GM08714 (cell line): ENCODE results near the gene FICD.

Experiments used
- H3K4me3 ChIP-seq: fragments of 200-500 bp; sonication (Bioruptor generic); 2 replicates; pipeline ENCODE4 v1.5.1; 2014; ENCODE audit warnings: mild to moderate bottlenecking, low read length, inconsistent platforms
- ZNF274 ChIP-seq: IDR thresholded peaks from 2 replicates; pipeline ENCODE4 v1.6.1; 2012; ENCODE audit warnings: mild to moderate bottlenecking, low read depth, low read length

FICD gene

DNA sequence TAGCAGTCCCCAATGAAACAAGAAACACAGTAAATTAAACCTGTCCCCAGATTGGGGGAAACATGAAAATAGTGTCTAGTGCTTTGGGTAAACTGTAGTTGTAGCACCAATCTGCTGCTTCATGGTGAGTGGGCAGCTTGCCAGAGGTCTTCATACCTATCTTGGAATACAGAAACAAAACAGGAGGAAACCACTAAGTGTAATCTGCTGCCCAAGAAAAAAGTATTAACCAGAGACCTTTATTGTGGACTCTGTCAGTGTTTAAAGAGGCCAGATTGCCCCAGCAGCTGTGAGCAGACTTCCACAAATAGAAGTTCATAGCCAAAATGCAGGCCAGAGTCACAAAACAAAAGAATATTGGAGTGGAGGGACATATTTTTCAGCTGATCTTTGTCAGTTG is 49.6 kb downstream of the FICD start:
- no peak overlapping the region; the same call in 1 of the 2 replicates for H3K4me3 ChIP-seq
- TF ChIP-seq ZNF274, result no peak

DNA sequence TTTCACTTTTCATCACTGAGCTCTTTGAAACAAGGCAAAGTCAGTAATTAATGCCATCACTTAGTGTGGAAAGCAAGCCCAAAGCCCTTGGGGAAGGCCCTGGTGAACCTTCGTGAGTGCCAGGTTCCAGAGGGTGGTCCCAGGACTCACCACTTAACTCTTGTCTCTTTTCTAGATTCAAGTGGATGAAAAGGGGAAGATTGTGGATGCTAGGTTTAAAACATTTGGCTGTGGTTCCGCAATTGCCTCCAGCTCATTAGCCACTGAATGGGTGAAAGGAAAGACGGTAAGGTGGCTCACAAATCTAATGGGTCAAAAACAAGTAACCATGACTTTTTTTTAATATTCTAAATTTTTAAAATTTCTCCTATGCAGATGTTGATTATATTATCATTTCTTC is 50.1 kb downstream of the FICD start:
- H3K4me3 ChIP-seq, result no peak overlapping the region; the same call in 1 of the 2 replicates

DNA sequence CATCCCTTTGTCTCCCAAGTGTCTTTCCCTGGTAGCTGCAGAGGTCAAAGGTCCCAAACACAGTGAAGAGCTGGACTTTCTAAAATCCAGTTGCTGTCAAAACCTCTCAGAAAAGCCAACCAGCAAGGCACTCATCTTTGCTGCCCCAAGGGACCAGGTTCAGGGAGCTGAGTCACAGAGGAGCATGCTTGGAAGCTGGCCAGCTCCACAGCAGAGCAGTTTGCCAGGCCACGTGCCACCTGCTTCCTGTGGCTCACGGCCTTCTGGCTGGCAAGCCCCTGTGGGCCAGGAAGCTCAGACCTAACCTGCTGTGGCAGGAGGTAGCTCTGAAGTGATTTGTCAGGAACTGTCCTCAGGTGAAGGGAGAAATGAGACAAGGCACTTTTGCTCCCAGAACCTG is 50.9 kb downstream of the FICD start:
- no peak overlapping the region for H3K4me3 ChIP-seq
- TF ChIP-seq ZNF274, result no peak

More for the DNA sequence above, 50.1 kb downstream of the FICD start:
- no peak for TF ChIP-seq ZNF274

DNA sequence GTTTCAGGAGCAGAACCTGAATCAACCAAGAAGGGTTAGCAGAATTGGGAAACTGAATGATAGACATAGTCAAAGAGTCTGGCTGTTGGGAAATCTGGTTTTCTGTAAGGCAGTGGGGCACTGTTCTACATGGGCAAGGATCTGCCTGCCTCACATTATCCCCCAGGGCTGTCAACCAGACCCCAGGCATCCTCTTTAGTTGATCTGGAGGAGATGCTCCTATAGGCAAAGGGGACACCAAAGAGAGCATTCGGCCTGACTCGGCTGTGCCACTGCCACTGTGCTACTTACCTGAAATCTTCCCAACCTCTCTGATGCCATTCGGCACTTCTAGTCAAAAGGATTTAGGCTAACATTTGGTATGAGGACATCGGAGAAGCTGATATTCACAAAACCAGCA is 51.4 kb downstream of the FICD start:
- H3K4me3 ChIP-seq, result no peak overlapping the region
- no peak for TF ChIP-seq ZNF274

DNA sequence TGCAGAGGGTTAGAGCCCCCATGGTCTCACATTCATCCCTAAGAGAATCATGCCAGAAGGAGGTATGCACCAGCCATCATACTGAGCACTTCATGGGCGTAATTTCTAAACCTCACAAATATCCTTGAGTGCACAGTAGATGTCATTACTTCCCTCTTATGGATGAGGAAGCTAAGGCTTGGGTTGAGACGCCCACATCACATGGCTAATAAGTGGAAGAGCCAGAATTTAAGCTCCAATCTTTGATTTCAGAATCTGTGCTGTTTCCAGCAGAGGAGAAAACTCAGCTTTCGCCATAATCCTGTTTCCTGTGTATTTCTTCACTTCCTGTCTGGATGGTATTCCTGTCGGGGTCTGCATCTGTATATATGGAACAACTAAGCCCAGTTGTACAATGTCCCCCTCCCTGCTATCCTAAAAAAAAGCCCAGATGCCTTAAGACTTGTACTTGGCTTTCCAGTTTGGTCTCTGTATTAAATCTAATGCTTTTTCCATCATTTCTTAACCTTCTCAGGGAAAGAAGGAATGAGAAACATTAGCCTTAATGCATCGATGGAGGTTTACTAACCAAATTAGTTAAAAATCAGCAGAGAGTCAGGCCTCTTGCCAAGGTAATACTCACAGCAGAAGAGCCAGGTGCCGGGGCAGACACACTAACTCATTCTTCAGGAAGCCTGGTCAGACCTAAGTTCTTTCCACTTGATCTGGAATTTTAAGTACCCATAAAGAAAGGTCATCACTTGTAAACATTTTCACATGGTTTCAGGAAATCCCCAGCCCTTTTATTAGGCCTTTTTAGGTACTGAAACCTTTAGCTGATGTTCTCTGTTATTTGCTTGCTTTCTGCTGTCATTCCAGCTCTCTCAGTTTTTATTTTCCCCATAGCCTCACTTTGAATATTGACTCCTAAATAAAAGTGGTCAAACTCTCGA is 52.6 kb downstream of the FICD start:
- TF ChIP-seq ZNF274, result no peak

DNA sequence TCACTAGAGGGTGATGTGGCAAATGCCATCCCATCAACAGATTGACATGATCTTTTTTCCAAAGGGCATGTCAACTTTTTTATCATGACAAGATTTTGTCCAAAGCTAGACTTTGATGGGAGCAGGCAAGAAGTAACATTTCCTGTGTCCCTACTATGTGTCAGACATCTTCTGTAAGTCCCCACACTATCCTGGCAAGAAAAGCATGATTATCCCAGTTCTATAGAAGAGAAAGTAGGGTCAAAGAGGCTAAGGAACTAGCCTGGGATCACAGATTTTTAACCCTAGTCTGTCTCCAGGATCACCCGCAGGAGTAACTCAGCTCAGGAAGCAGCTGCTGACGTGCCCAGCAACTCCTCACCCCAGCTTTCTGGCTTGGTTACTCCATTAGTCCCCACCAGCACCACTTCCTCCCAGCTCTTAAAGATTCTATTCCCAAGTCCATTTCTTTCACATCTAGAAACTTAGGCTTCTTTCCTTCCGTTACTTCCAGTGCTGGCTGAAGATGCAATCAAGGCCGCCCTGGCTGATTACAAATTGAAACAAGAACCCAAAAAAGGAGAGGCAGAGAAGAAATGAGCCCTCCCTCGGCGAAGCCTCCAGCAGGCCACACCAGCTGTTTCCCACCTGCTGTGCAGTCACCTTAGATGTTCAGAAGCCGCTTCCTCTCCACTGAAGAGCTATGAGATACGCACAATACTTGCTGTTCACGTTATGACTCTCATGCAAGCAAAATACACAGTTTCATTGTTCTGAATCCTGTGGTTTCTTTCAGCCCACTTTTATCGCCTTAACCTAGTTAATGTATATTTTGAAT is 53.5 kb downstream of the FICD start:
- no peak for TF ChIP-seq ZNF274
- H3K4me3 ChIP-seq, result peak overlapping the region; percentile 64; the same call in 1 of the 2 replicates

More for the DNA sequence above, 52.6 kb downstream of the FICD start:
- H3K4me3 ChIP-seq, result peak overlapping the region; percentile 64; the same call in 1 of the 2 replicates
